Panc1 (cell line): Measurements from ENCODE around the gene TRAPPC2L. TPM values are rescaled to one million over a fixed set of nuclear protein-coding genes. Genes with fewer than 3 reads are reported as not detected.

Source experiments
- ATAC-seq: fragments of 200-7000 bp; cut with Tn5 transposase; 2 replicates; pipeline ENCODE4 v1.9.1; 2020; ENCODE audit warnings: mild to moderate bottlenecking, moderate library complexity
- BruUV-seq: library from RNA; stranded (reverse); fragments of 400-500 nt; replicated peaks from 2 replicates; lab custom pipeline; 2021; lab: Mats Ljungman, UMichigan
- CTCF ChIA-PET: fragments of 300-600 bp; sonication (Branson Sonifier 250); formaldehyde crosslinking; loops from one replicate; lab custom pipeline; 2022; ENCODE audit warnings: antibody characterized with exemption; lab: Charles Lee
- POLR2A ChIA-PET: fragments of 300-600 bp; sonication (Branson Sonifier 250); formaldehyde crosslinking; loops from one replicate; lab custom pipeline; 2022; ENCODE audit warnings: antibody characterized with exemption; lab: Charles Lee
- DNase-seq: peaks from one replicate; pipeline ENCODE4 v3.0.0-alpha.2; 2010; ENCODE audit warnings: low read depth, low spot score
- H3K27ac ChIP-seq: 2 replicates; pipeline ENCODE4 v1.5.1; 2011; ENCODE audit warnings: mild to moderate bottlenecking, low read length, inconsistent platforms
- H3K27me3 ChIP-seq: fragments of 200-500 bp; sonication (Bioruptor generic); 2 replicates; pipeline ENCODE4 v1.6.0; 2014; ENCODE audit warnings: low read length, inconsistent platforms; ENCODE audit not compliant: control insufficient read depth, insufficient read depth
- H3K36me3 ChIP-seq: fragments of 200-500 bp; sonication (Bioruptor generic); 2 replicates; pipeline ENCODE4 v1.5.1; 2014; ENCODE audit warnings: inconsistent platforms, mild to moderate bottlenecking, low read length, moderate library complexity; ENCODE audit not compliant: control insufficient read depth, insufficient read depth
- H3K4me1 ChIP-seq: 2 replicates; pipeline ENCODE4 v1.5.1; 2011; ENCODE audit warnings: inconsistent platforms, mild to moderate bottlenecking, low read length, moderate library complexity; ENCODE audit not compliant: control insufficient read depth, insufficient read depth
- H3K4me3 ChIP-seq, 2 experiments: 2 replicates each; pipeline ENCODE4 v1.5.1; 2011 to 2012; ENCODE audit warnings: low read depth in 2 of 2, low read length in 2 of 2, mild to moderate bottlenecking in 2 of 2, inconsistent platforms in 1 of 2, moderate library complexity in 1 of 2
- H3K9me3 ChIP-seq: fragments of 200-500 bp; sonication (Bioruptor generic); 2 replicates; pipeline ENCODE4 v1.5.1; 2014; ENCODE audit warnings: low read depth, mild to moderate bottlenecking, inconsistent platforms, low read length, moderate library complexity; ENCODE audit not compliant: control insufficient read depth, insufficient read depth
- CTCF ChIP-seq: fragments of 450-650 bp; IDR thresholded peaks from 2 replicates; pipeline ENCODE4 v1.5.1; 2017; ENCODE audit warnings: mild to moderate bottlenecking
- POLR2AphosphoS5 ChIP-seq: IDR thresholded peaks from 2 replicates; pipeline ENCODE4 v1.6.1; 2012; ENCODE audit warnings: mild to moderate bottlenecking, low read depth, low read length, moderate library complexity
- REST ChIP-seq, 2 experiments: IDR thresholded peaks; 2 replicates each; pipeline ENCODE4 v1.6.1; 2011 to 2012; ENCODE audit warnings: low read depth in 2 of 2, control low read depth in 1 of 2, low read length in 1 of 2, mild to moderate bottlenecking in 1 of 2, moderate library complexity in 1 of 2; ENCODE audit not compliant: insufficient read depth in 1 of 2
- SIN3A ChIP-seq: IDR thresholded peaks from 2 replicates; pipeline ENCODE4 v1.6.1; 2012; ENCODE audit warnings: low read depth, mild to moderate bottlenecking, low read length, moderate library complexity, borderline replicate concordance; ENCODE audit not compliant: insufficient read depth
- TCF7L2 ChIP-seq: IDR thresholded peaks from 2 replicates; pipeline ENCODE4 v1.6.1; 2011; ENCODE audit warnings: mild to moderate bottlenecking, low read depth, low read length, inconsistent platforms
- in situ Hi-C: cut with HindIII; loops from 2 replicates; pipeline ENCODE4 v1.10.0; 2016; ENCODE audit warnings: low sequenced_read_pairs, low pct_unique_long_range_greater_than_20kb
- intact Hi-C: fragments of 100-400 bp; cut with micrococcal nuclease; formaldehyde crosslinking; loops from one replicate; pipeline ENCODE4 v1.10.0; 2022; ENCODE audit not compliant: unreplicated experiment
- total RNA-seq: library from RNA; stranded (reverse); gene quantifications from one replicate; pipeline ENCODE4 v1.2.1, GENCODE V29; 2021; ENCODE audit not compliant: unreplicated experiment

Gene TRAPPC2L
- total RNA-seq, 1 experiment from 2014 or later = 73.8 TPM

GRCh38 chr16:88840600-88841215 lies 16.2 kb upstream of the TRAPPC2L start:
- DNase-seq (no peak), ATAC-seq (no peak)
- Histone ChIP-seq H3K27ac (no peak overlapping the region), H3K4me3 (no peak overlapping the region), H3K36me3 (peaks cover 2% of the 10 kb centered on the region; the same call in 1 of the 2 replicates), H3K4me1 (no peaks in the 10 kb centered on the region), H3K27me3 (no peaks in the 10 kb centered on the region), H3K9me3 (no peaks in the 10 kb centered on the region)
- TF ChIP-seq CTCF = no peak
- no peak for TF ChIP-seq POLR2AphosphoS5
- TF ChIP-seq SIN3A = no peak
- no peak for TF ChIP-seq REST (IDR thresholded peaks at IDR 0.05; ENCODE audit: insufficient read depth in 1 of 2, low read depth in 2 of 2, low read length in 1 of 2)
- TF ChIP-seq TCF7L2 = no peak
- no TSS peak for BruUV-seq
- in situ Hi-C loops (no loop called here), intact Hi-C loops (no loop called here)
- CTCF ChIA-PET = interaction anchor here (0.6 kb wide), 1 partner anchor 39 kb away, joined by 3 read pairs; no protein-coding TSS in a partner anchor
- POLR2A ChIA-PET = no interaction called here

GRCh38 chr16:88841521-88842307 lies 15.2 kb upstream of the TRAPPC2L start:
- intact Hi-C loops = no loop called here
- no peaks in the 10 kb centered on the region for H3K9me3 ChIP-seq
- H3K27me3 ChIP-seq = no peaks in the 10 kb centered on the region
- H3K27ac ChIP-seq = no peak overlapping the region
- no peak overlapping the region for H3K4me3 ChIP-seq
- no peaks in the 10 kb centered on the region; the same call in 1 of the 2 replicates for H3K36me3 ChIP-seq
- no TSS peak for BruUV-seq
- ChIA-PET POLR2A (no interaction called here), CTCF (no interaction called here)
- no peaks in the 10 kb centered on the region for H3K4me1 ChIP-seq
- in situ Hi-C loops = no loop called here
- ATAC-seq = no peak
- no peak for TF ChIP-seq POLR2AphosphoS5
- TF ChIP-seq TCF7L2 = no peak
- no peak for TF ChIP-seq REST (IDR thresholded peaks at IDR 0.05; ENCODE audit: insufficient read depth in 1 of 2, low read depth in 2 of 2, low read length in 1 of 2)
- TF ChIP-seq CTCF = no peak
- TF ChIP-seq SIN3A = no peak
- DNase-seq = no peak
